AG10803 (cell line): ENCODE data around the gene NEAT1.

Experiments
- DNase-seq: peaks from one replicate; pipeline ENCODE4 v3.0.0; 2010; ENCODE audit warnings: low read depth
- H3K4me3 ChIP-seq: 2 replicates; pipeline ENCODE4 v1.5.1; 2011; ENCODE audit warnings: mild to moderate bottlenecking, low read length, control low read depth
- CTCF ChIP-seq: conservative IDR thresholded peaks from 2 replicates; pipeline ENCODE4 v1.5.1; 2011; ENCODE audit warnings: mild to moderate bottlenecking, low read length, control low read depth, inconsistent platforms

Gene NEAT1

GRCh38 chr11:65419772-65420481 is 2.7 kb upstream of the NEAT1 start:
- TF ChIP-seq CTCF, result no peak
- H3K4me3 ChIP-seq, result peak overlapping the region; percentile 58
- peak; percentile 96 for DNase-seq

GRCh38 chr11:65420506-65420905 is 2.1 kb upstream of the NEAT1 start:
- H3K4me3 ChIP-seq, result peak overlapping the region; percentile 58
- no peak for DNase-seq

GRCh38 chr11:65420979-65421793 is 1.4 kb upstream of the NEAT1 start:
- no peak for TF ChIP-seq CTCF
- peak overlapping the region; percentile 74 for H3K4me3 ChIP-seq
- DNase-seq, result peak; percentile 100

More at GRCh38 chr11:65420506-65420905, 2.1 kb upstream of the NEAT1 start:
- no peak for TF ChIP-seq CTCF

GRCh38 chr11:65421794-65422632 is 585 bp upstream of the NEAT1 start:
- H3K4me3 ChIP-seq, result peak overlapping the region; percentile 99
- DNase-seq, result peak; percentile 99
- TF ChIP-seq CTCF, result no peak

GRCh38 chr11:65423516-65424204 is 1.1 kb downstream of the NEAT1 start:
- peak; percentile 66 for DNase-seq
- TF ChIP-seq CTCF, result no peak
- peak overlapping the region; percentile 99 for H3K4me3 ChIP-seq

GRCh38 chr11:65424205-65425104 is 1.9 kb downstream of the NEAT1 start:
- peak overlapping the region; percentile 99 for H3K4me3 ChIP-seq
- TF ChIP-seq CTCF, result no peak
- DNase-seq, result peak; percentile 70
